ENCODE data around the gene DUSP12.

The DUSP12 gene

GRCh38 chr1:161738627-161739287, 10.8 kb upstream of the DUSP12 start:
- H3K4me3 ChIP-seq (ENCODE audit: low read depth, low read length) = no peak overlapping the region
- peak; percentile 45 for DNase-seq (ENCODE audit: low read depth, low spot score)
- ChIA-PET POLR2A (interaction anchor here (0.6 to 1.4 kb wide), 3 partner anchors 8 to 47 kb away, joined by 3 to 5 read pairs (median 3); no protein-coding TSS in a partner anchor), CTCF (interaction anchor here (0.6 to 9.1 kb wide), 22 partner anchors 10 to 860 kb away, joined by 3 to 144 read pairs (median 6); partner anchors contain the start of genes DUSP12 and FCRLA)
- TF ChIP-seq CTCF (IDR thresholded peaks at IDR 0.05; ENCODE audit: insufficient read depth, low read length, missing control alignments) = peak; percentile 61

- no peak for DNase-seq (ENCODE audit: low read depth, low spot score)
- ChIA-PET CTCF (interaction anchor here (0.7 to 9.1 kb wide), 23 partner anchors 7 to 482 kb away, joined by 3 to 144 read pairs (median 7); partner anchors contain the start of genes DUSP12 and FCRLA), POLR2A (interaction anchor here (0.6 kb wide), 1 partner anchor 35 kb away, joined by 4 read pairs; no protein-coding TSS in a partner anchor)
- no peak overlapping the region for H3K4me3 ChIP-seq (ENCODE audit: low read depth, low read length)
- no peak for TF ChIP-seq CTCF (IDR thresholded peaks at IDR 0.05; ENCODE audit: insufficient read depth, low read length, missing control alignments)
These were observed 9.6 kb upstream of the DUSP12 start for GRCh38 chr1:161739865-161740566.

- no peak for DNase-seq (ENCODE audit: low read depth, low spot score)
- CTCF ChIA-PET = interaction anchor here (0.8 to 9.1 kb wide), 17 partner anchors 8 to 483 kb away, joined by 3 to 144 read pairs (median 9); partner anchors contain the start of genes DUSP12 and FCRLA
- POLR2A ChIA-PET = interaction anchor here (0.6 kb wide), 1 partner anchor 36 kb away, joined by 4 read pairs; no protein-coding TSS in a partner anchor
- no peak overlapping the region for H3K4me3 ChIP-seq (ENCODE audit: low read depth, low read length)
- no peak for TF ChIP-seq CTCF (IDR thresholded peaks at IDR 0.05; ENCODE audit: insufficient read depth, low read length, missing control alignments)
These were observed 8.7 kb upstream of the DUSP12 start for GRCh38 chr1:161740921-161741320.

GRCh38 chr1:161743231-161743630, 6.4 kb upstream of the DUSP12 start:
- CTCF ChIA-PET = interaction anchor here (0.8 to 9.1 kb wide), 10 partner anchors 8 to 294 kb away, joined by 3 to 144 read pairs (median 26); partner anchors contain the start of gene DUSP12
- no peak for DNase-seq (ENCODE audit: low read depth, low spot score)
- H3K4me3 ChIP-seq (ENCODE audit: low read depth, low read length) = no peak overlapping the region
- POLR2A ChIA-PET = interaction anchor here (0.6 kb wide), 1 partner anchor 59 kb away, joined by 3 read pairs; no protein-coding TSS in a partner anchor
- TF ChIP-seq CTCF (IDR thresholded peaks at IDR 0.05; ENCODE audit: insufficient read depth, low read length, missing control alignments) = no peak

GRCh38 chr1:161747801-161748200, 1.8 kb upstream of the DUSP12 start:
- no peak for TF ChIP-seq CTCF (IDR thresholded peaks at IDR 0.05; ENCODE audit: insufficient read depth, low read length, missing control alignments)
- DNase-seq (ENCODE audit: low read depth, low spot score) = no peak
- ChIA-PET POLR2A (no interaction called here), CTCF (interaction anchor here (1.0 to 7.9 kb wide), 4 partner anchors 8 to 261 kb away, joined by 3 to 77 read pairs (median 7); no protein-coding TSS in a partner anchor)
- no peak overlapping the region for H3K4me3 ChIP-seq (ENCODE audit: low read depth, low read length)
